K562 (cell line): ENCODE measurements around the gene PPM1F. TPM values are rescaled to one million over a fixed set of nuclear protein-coding genes. Genes with fewer than 3 reads are reported as not detected.
A peak's percentile ranks its signal among the peaks of the same experiment; 100 is the strongest.

Experiments
- CEBPB ChIP-seq: fragments of 450-650 bp; IDR thresholded peaks from 2 replicates; pipeline ENCODE4 v1.6.1; 2016; ENCODE audit warnings: missing genetic modification characterization, missing compliant biosample characterization
- E2F6 ChIP-seq, 2 experiments: IDR thresholded peaks; 2 replicates each; pipeline ENCODE4 v1.6.1; 2011; ENCODE audit warnings: borderline replicate concordance in 1 of 2, control low read depth in 1 of 2, low read depth in 1 of 2, low read length in 1 of 2, mild to moderate bottlenecking in 1 of 2, mixed read lengths in 1 of 2, moderate library complexity in 1 of 2; ENCODE audit not compliant: insufficient read depth in 1 of 2, insufficient read length in 1 of 2, poor library complexity in 1 of 2, severe bottlenecking in 1 of 2; ENCODE audit errors: extremely low read depth in 1 of 2
- FOXM1 ChIP-seq, 2 experiments: fragments of 450-650 bp in 1 of 2; sonication (generic) in 1 of 2; formaldehyde crosslinking in 1 of 2; IDR thresholded peaks; 2 replicates each; pipeline versions ENCODE4 v1.6.1 to v1.9.0; 2017 to 2022; ENCODE audit warnings: low read depth in 2 of 2, mild to moderate bottlenecking in 2 of 2, missing genetic modification reagents in 1 of 2, moderate library complexity in 1 of 2
- HCFC1 ChIP-seq: IDR thresholded peaks from 2 replicates; pipeline ENCODE4 v1.6.1; 2012; ENCODE audit warnings: low read depth, low read length, improper control_type of control experiment
- IRF2 ChIP-seq: sonication (generic); formaldehyde crosslinking; IDR thresholded peaks from 2 replicates; pipeline ENCODE4 v1.8.1; 2022; ENCODE audit warnings: mild to moderate bottlenecking, missing genetic modification reagents
- KDM2B ChIP-seq: fragments of 250-450 bp; sonication (Bioruptor Pico); IDR thresholded peaks from 2 replicates; pipeline ENCODE4 v1.8.0; 2021; ENCODE audit warnings: mild to moderate bottlenecking, moderate library complexity
- NCOR1 ChIP-seq: fragments of 450-650 bp; IDR thresholded peaks from 2 replicates; pipeline ENCODE4 v1.6.1; 2016; ENCODE audit warnings: mild to moderate bottlenecking, moderate library complexity
- RBM15 ChIP-seq: fragments of 200-400 bp; formaldehyde crosslinking; IDR thresholded peaks from 2 replicates; pipeline ENCODE4 v1.6.1; 2018; ENCODE audit warnings: mild to moderate bottlenecking, low read length, moderate library complexity; ENCODE audit not compliant: insufficient read depth
- RBM34 ChIP-seq: fragments of 200-400 bp; formaldehyde crosslinking; IDR thresholded peaks from 2 replicates; pipeline ENCODE4 v1.6.1; 2018; ENCODE audit warnings: low read length, borderline replicate concordance; ENCODE audit not compliant: insufficient read depth
- SRSF9 ChIP-seq: fragments of 200-400 bp; formaldehyde crosslinking; IDR thresholded peaks from 2 replicates; pipeline ENCODE4 v1.6.1; 2017; ENCODE audit warnings: low read depth, low read length, borderline replicate concordance
- THRB ChIP-seq: fragments of 450-650 bp; formaldehyde crosslinking; conservative IDR thresholded peaks from 2 replicates; pipeline ENCODE4 v1.4.0; 2022; ENCODE audit warnings: mild to moderate bottlenecking, missing genetic modification characterization
- XRCC5 ChIP-seq: fragments of 200-400 bp; formaldehyde crosslinking; IDR thresholded peaks from 2 replicates; pipeline ENCODE4 v1.6.1; 2017; ENCODE audit warnings: low read depth, mild to moderate bottlenecking, low read length
- ZNF253 ChIP-seq: fragments of 250-450 bp; sonication (Bioruptor Pico); conservative IDR thresholded peaks from 2 replicates; pipeline ENCODE4 v1.6.1; 2021; ENCODE audit warnings: mild to moderate bottlenecking
- ZNF263 ChIP-seq: sonication (generic); formaldehyde crosslinking; IDR thresholded peaks from 2 replicates; pipeline ENCODE4 v1.8.0; 2022; ENCODE audit warnings: mild to moderate bottlenecking, missing genetic modification reagents, borderline replicate concordance
- ZNF384 ChIP-seq: IDR thresholded peaks from 2 replicates; pipeline ENCODE4 v1.6.1; 2012; ENCODE audit warnings: low read depth, low read length, improper control_type of control experiment
- polyA plus RNA-seq, 8 experiments: library from polyadenylated mRNA; depleted of rRNA in 4 of 8; stranded (reverse) in 5 of 8; unstranded in 3 of 8; fragments of >200 nt; fragmentation: Nextera tagmentation in 2 of 8; fragmentation: Illumina TruSeq in 1 of 8; extraction: Ambion mirVana in 2 of 8; extraction: Trizol in 1 of 8; gene quantifications; 2 replicates each; pipeline versions ENCODE4 v1.2.1 to v1.2.3, GENCODE V29; 2011 to 2014; ENCODE audit warnings: inconsistent platforms in 1 of 8, missing spikeins in 1 of 8
- total RNA-seq, 7 experiments: library from RNA; depleted of rRNA in 6 of 7; stranded (reverse); fragments of >200 nt in 6 of 7; fragmentation: Illumina TruSeq in 2 of 7; extraction: Trizol in 2 of 7; gene quantifications; 2 replicates each; pipeline versions ENCODE4 v1.2.1 to v1.2.3, GENCODE V29; 2011 to 2021; ENCODE audit warnings: low replicate concordance in 1 of 7
- TF ChIP-seq, protein P1 (sequence below): sonication (generic); formaldehyde crosslinking; IDR thresholded peaks from 2 replicates; pipeline ENCODE4 v1.8.0; 2022; ENCODE audit warnings: missing genetic modification reagents, mild to moderate bottlenecking, borderline replicate concordance
- TF ChIP-seq, protein P2 (sequence below), 2 experiments: fragments of 450-650 bp in 1 of 2; sonication (generic) in 1 of 2; formaldehyde crosslinking in 1 of 2; IDR thresholded peaks in 1 of 2; conservative IDR thresholded peaks in 1 of 2; 2 replicates each; pipeline versions ENCODE4 v1.6.1 to v1.8.1; 2016 to 2023; ENCODE audit warnings: mild to moderate bottlenecking in 2 of 2, moderate library complexity in 2 of 2, inconsistent platforms in 1 of 2, missing genetic modification reagents in 1 of 2
- TF ChIP-seq, protein P3 (sequence below): sonication (generic); formaldehyde crosslinking; IDR thresholded peaks from 2 replicates; pipeline ENCODE4 v1.8.0; 2022; ENCODE audit warnings: mild to moderate bottlenecking, low read depth, missing genetic modification reagents

PPM1F gene
- total and polyA plus RNA-seq, 9 of the 15 experiments (the other 6 are each of a cell fraction or from before 2014, with no cell fraction given): 2.1 to 159 (median 64.0) TPM

- TF ChIP-seq, protein P1, sequence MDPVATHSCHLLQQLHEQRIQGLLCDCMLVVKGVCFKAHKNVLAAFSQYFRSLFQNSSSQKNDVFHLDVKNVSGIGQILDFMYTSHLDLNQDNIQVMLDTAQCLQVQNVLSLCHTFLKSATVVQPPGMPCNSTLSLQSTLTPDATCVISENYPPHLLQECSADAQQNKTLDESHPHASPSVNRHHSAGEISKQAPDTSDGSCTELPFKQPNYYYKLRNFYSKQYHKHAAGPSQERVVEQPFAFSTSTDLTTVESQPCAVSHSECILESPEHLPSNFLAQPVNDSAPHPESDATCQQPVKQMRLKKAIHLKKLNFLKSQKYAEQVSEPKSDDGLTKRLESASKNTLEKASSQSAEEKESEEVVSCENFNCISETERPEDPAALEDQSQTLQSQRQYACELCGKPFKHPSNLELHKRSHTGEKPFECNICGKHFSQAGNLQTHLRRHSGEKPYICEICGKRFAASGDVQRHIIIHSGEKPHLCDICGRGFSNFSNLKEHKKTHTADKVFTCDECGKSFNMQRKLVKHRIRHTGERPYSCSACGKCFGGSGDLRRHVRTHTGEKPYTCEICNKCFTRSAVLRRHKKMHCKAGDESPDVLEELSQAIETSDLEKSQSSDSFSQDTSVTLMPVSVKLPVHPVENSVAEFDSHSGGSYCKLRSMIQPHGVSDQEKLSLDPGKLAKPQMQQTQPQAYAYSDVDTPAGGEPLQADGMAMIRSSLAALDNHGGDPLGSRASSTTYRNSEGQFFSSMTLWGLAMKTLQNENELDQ (CRISPR knock-in tag): no peak
- TF ChIP-seq ZNF263 (CRISPR knock-in tag) (0 out of 2 replicates have a peak, but pooled peaks have one; percentile 42), SRSF9 (no peak), RBM34 (no peak), RBM15 (no peak), KDM2B (CRISPR knock-in tag) (no peak), CEBPB (no peak), FOXM1 (IDR thresholded peaks at IDR 0.05; ENCODE audit: low read depth) (no peak), FOXM1 (CRISPR knock-in tag; IDR thresholded peaks at IDR 0.05; ENCODE audit: low read depth) (no peak), NCOR1 (no peak), ZNF384 (no peak), ZNF253 (CRISPR knock-in tag) (no peak), THRB (CRISPR knock-in tag) (peak; percentile 90; the same call in 1 of the 2 replicates), IRF2 (0 out of 2 replicates have a peak, but pooled peaks have one; percentile 81), HCFC1 (no peak), E2F6 (IDR thresholded peaks at IDR 0.05; ENCODE audit: borderline replicate concordance in 1 of 2, extremely low read depth in 1 of 2, insufficient read depth in 1 of 2, insufficient read length in 1 of 2, low read depth in 1 of 2, low read length in 1 of 2, poor library complexity in 1 of 2, severe bottlenecking in 1 of 2) (peak in 1 of 2 experiments; percentile 44), XRCC5 (no peak; the same call in 1 of the 2 replicates)
- TF ChIP-seq, protein P2, sequence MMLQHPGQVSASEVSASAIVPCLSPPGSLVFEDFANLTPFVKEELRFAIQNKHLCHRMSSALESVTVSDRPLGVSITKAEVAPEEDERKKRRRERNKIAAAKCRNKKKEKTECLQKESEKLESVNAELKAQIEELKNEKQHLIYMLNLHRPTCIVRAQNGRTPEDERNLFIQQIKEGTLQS (IDR thresholded peaks at IDR 0.05): no peak
- TF ChIP-seq, protein P2 (CRISPR knock-in tag; conservative IDR thresholded peaks at IDR 0.05): peak; percentile 24
- TF ChIP-seq, protein P3, sequence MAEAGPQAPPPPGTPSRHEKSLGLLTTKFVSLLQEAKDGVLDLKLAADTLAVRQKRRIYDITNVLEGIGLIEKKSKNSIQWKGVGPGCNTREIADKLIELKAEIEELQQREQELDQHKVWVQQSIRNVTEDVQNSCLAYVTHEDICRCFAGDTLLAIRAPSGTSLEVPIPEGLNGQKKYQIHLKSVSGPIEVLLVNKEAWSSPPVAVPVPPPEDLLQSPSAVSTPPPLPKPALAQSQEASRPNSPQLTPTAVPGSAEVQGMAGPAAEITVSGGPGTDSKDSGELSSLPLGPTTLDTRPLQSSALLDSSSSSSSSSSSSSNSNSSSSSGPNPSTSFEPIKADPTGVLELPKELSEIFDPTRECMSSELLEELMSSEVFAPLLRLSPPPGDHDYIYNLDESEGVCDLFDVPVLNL (CRISPR knock-in tag): peak; percentile 64; the same call in 1 of the 2 replicates
These were observed 70.6 kb downstream of the PPM1F start (continued) for GRCh38 chr22:21881841-21882753.
